Dendritic cell treated with granulocyte-macrophage colony-stimulating factor and Interleukin-4, amounts not matched to agents 40 ng/mL and 50 ng/mL, for 4 days (primary cell): ENCODE results near the gene RASSF7.
A peak's percentile ranks its signal among the peaks of the same experiment; 100 is the strongest.

ENCODE experiments used
- H3K27ac Mint-ChIP-seq: one replicate; pipeline ENCODE4 v1.8.0; 2022; ENCODE audit warnings: mild to moderate bottlenecking, mixed read lengths
- H3K27me3 Mint-ChIP-seq: one replicate; pipeline ENCODE4 v1.8.0; 2022; ENCODE audit warnings: mild to moderate bottlenecking, mixed read lengths
- H3K36me3 Mint-ChIP-seq: one replicate; pipeline ENCODE4 v1.8.0; 2022; ENCODE audit warnings: low read depth, mixed read lengths
- H3K4me1 Mint-ChIP-seq: one replicate; pipeline ENCODE4 v1.8.0; 2022; ENCODE audit warnings: low read depth, mixed read lengths
- H3K4me3 Mint-ChIP-seq: one replicate; pipeline ENCODE4 v1.8.0; 2022; ENCODE audit warnings: mild to moderate bottlenecking, moderate library complexity, mixed read lengths
- H3K9me3 Mint-ChIP-seq: one replicate; pipeline ENCODE4 v1.8.0; 2022; ENCODE audit warnings: mixed read lengths
- intact Hi-C: fragments of 100-400 bp; cut with micrococcal nuclease; formaldehyde crosslinking; loops from one replicate; pipeline ENCODE4 v1.15.0; 2022

The RASSF7 gene

DNA sequence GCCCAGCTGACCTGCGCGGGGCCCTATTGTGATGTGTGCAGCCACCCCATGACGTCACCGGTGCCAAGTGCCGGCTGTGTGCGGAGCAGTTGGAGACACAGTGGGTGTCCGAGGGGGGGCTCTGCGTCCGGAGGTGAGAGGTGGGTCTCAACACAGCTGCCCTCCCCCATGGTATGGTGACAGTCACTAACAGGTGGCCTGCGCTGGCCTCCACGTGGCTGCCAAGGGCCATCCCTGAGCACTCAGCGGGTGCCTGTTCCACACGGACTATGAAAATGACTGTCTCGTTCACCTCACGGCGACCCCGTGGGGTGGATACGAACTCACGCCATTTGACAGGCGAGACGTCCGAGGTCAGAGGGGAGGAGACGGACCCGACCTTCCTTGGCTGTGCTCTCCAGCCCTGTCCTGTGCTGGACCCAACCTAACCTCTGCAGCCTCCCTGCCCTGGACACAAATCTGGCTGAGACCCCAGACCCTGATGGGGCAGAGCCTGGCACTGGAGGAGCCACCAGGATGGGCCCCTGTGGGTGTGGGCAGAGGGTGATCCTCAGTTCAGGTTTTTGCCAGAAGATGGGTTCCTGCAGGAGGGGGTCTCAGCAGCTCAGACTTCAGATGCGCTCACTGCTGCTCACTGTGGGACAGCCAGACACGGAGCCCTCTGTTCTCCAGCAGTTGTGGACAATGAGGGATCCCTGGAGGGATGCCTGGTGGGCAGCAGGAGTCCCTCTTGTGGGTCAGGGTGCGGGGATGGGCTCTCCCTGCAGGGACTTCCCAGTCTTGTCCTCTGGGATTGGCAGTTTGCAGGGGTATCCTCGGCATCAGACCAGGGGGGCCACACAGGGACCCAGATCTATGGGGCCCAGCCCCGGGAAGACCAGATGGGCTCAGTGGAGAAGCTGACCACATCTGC lies 31.7 kb upstream of the RASSF7 start:
- H3K27me3 Mint-ChIP-seq, result peaks cover 3% of the 10 kb centered on the region

GRCh38 chr11:529728-530411 lies 30.9 kb upstream of the RASSF7 start:
- Mint-ChIP-seq H3K4me1 (peaks cover 9% of the 10 kb centered on the region), H3K27me3 (peaks cover 2% of the 10 kb centered on the region), H3K4me3 (no peak overlapping the region), H3K27ac (no peak overlapping the region), H3K36me3 (peaks cover 39% of the 10 kb centered on the region), H3K9me3 (no peaks in the 10 kb centered on the region)
- intact Hi-C loops, result no loop called here

More for the DNA sequence above, 31.7 kb upstream of the RASSF7 start:
- intact Hi-C loops, result no loop called here
- Mint-ChIP-seq H3K4me1 (peaks cover 4% of the 10 kb centered on the region), H3K4me3 (no peak overlapping the region), H3K9me3 (no peaks in the 10 kb centered on the region), H3K27ac (no peak overlapping the region), H3K36me3 (peaks cover 35% of the 10 kb centered on the region)

DNA sequence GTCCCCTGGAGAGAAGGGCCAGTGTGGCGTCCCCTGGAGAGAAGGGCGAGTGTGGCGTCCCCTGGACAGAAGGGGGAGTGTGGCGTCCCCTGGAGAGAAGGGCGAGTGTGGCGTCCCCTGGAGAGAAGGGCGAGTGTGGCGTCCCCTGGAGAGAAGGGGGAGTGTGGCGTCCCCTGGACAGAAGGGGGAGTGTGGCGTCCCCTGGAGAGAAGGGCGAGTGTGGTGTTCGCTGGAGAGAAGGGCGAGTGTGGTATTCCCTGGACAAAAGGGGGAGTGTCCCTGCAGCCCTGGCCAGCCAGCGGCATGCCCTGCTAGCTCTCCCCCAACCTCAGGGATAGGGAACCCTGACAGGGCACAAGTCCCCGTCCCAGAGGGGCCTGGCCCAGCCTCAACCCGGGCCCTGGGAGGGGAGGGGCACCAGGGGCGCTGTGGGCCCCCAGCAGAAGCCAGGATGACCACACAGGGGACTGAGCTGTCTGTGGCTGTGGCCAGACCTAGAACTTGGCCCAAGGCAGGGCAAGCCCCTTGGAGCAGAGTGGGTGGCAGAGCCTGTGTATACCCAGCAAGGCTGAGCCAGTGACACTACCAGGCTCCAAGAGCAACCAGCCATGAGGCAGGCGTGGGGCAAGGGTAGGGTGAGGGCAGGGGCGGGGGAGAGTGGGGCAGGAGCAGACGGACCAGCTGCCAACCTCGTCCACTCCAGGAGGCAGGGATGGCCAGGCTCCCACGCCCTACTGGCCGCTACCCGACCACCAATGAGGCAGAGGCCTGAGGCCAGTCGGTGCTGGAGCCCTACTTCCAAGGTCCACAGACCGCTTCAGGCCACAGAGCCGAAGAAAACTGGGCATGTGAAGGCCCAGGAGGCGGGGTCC lies 29.6 kb upstream of the RASSF7 start:
- H3K27ac Mint-ChIP-seq, result no peak overlapping the region
- intact Hi-C loops, result no loop called here

DNA sequence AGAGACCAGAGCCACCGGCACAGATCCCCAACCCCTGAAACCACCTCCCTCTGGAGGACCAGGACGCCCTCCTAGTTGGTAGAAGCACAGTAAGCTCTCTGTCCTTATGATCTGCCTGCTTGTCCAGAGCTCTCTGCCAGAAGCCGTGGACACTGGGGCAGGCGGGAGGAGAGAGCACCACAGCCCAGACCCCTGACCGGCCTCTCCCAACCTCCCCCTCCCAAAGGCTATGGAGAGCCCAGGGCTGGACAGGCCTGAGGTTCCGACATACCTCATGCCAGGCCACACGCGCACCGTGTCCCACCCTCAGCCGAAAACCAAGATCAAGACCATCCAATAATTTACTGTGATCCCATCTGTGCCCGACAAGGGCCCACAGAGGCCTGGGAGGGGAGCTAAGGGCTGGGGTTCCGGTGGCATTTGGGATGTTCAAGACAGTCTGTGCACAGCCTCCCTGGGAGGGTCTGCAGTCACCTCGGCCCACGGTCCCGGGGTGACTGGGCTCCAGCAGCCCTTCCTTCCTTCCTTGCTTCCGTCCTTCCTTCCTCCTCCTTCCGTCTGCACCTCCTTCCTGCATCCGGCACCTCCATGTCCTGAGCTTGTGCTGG lies 28.7 kb upstream of the RASSF7 start:
- no peaks in the 10 kb centered on the region for H3K9me3 Mint-ChIP-seq

More for the DNA sequence above, 29.6 kb upstream of the RASSF7 start:
- Mint-ChIP-seq H3K4me3 (no peak overlapping the region), H3K9me3 (no peaks in the 10 kb centered on the region), H3K4me1 (peaks cover 13% of the 10 kb centered on the region), H3K27me3 (peaks cover 2% of the 10 kb centered on the region), H3K36me3 (peaks cover 39% of the 10 kb centered on the region)

GRCh38 chr11:532527-532985 lies 28.2 kb upstream of the RASSF7 start:
- Mint-ChIP-seq H3K27ac (no peak overlapping the region), H3K9me3 (no peaks in the 10 kb centered on the region), H3K4me3 (no peak overlapping the region), H3K27me3 (peaks cover 7% of the 10 kb centered on the region), H3K4me1 (peaks cover 23% of the 10 kb centered on the region), H3K36me3 (peaks cover 39% of the 10 kb centered on the region)
- intact Hi-C loops, result no loop called here

More for the DNA sequence above, 28.7 kb upstream of the RASSF7 start:
- Mint-ChIP-seq H3K4me3 (no peak overlapping the region), H3K27me3 (peaks cover 2% of the 10 kb centered on the region), H3K36me3 (peaks cover 39% of the 10 kb centered on the region), H3K4me1 (peaks cover 18% of the 10 kb centered on the region), H3K27ac (no peak overlapping the region)
- intact Hi-C loops, result no loop called here

GRCh38 chr11:532986-533585 lies 27.7 kb upstream of the RASSF7 start:
- intact Hi-C loops, result no loop called here
- Mint-ChIP-seq H3K4me1 (peaks cover 28% of the 10 kb centered on the region), H3K27ac (no peak overlapping the region), H3K36me3 (peaks cover 39% of the 10 kb centered on the region), H3K27me3 (peaks cover 12% of the 10 kb centered on the region), H3K4me3 (no peak overlapping the region), H3K9me3 (no peaks in the 10 kb centered on the region)

DNA sequence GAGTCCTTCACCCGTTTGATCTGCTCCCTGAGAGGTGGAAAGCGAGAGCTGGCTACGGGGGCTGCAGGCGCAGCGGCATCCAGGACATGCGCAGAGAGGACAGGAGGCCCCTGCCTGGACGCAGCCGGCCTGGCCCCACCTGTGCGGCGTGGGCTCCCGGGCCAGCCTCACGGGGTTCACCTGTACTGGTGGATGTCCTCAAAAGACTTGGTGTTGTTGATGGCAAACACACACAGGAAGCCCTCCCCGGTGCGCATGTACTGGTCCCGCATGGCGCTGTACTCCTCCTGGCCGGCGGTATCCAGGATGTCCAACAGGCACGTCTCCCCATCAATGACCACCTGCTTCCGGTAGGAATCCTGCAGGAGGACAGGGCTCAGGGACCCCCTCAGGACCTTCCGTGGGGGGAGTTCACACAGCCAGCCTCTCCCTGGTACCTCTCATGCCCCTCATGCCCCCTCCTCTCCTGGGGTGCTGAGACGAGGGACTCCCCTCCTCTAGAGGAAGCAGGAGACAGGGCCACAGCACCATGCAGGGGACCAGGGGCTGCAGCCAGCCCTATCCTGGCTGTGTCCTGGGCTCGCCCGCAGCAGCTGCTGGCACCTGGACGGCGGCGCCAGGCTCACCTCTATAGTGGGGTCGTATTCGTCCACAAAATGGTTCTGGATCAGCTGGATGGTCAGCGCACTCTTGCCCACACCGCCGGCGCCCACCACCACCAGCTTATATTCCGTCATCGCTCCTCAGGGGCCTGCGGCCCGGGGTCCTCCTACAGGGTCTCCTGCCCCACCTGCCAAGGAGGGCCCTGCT lies 27.0 kb upstream of the RASSF7 start:
- Mint-ChIP-seq H3K27me3 (peaks cover 19% of the 10 kb centered on the region), H3K4me3 (peak overlapping the region; percentile 76), H3K4me1 (peaks cover 28% of the 10 kb centered on the region), H3K27ac (peak overlapping the region; percentile 65), H3K9me3 (no peaks in the 10 kb centered on the region), H3K36me3 (peaks cover 39% of the 10 kb centered on the region)
- intact Hi-C loops, result no loop called here

DNA sequence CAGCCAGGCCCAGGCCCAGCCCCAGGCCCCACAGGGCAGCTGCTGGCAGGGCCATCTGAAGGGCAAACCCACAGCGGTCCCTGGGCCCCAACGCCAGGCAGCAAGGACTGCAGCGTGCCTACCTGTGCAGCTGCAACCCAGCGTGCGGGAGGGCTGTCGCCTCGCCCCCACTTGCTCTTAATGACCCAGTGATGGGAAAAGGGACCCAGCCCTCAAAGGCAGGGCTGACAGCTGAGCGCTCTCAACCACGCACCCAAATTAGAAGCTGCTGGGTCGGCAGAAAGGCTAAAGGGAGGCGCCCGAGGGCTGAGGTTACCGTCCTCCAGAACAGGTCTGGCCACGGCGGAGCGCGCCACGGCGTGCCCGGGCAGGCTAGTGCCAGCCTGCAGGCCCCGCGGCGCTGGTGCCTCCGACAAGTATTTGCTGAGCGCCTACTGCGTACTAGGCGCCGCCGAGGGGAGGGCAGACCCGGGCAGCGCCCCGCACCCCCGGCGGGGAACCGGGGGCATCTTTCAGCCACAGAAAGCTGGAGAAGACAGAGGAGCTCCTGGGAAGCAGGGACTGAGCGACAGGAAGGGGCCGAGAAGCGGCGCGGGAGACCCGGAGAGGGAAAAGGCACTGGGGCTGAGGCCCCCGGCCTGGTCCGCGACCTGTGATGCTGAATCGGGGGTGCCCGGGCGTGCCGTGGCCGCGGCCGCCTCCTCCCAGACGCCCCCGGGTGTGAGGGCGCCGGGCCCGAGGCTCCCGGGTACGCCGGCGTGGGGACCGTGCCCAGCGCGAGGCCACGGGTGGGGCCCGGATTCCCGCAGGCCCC lies 26.2 kb upstream of the RASSF7 start:
- H3K9me3 Mint-ChIP-seq, result no peaks in the 10 kb centered on the region
- H3K36me3 Mint-ChIP-seq, result peaks cover 39% of the 10 kb centered on the region
- peak overlapping the region; percentile 65 for H3K27ac Mint-ChIP-seq
- H3K4me1 Mint-ChIP-seq, result peaks cover 28% of the 10 kb centered on the region
- H3K27me3 Mint-ChIP-seq, result peaks cover 26% of the 10 kb centered on the region
- intact Hi-C loops, result no loop called here
- peak overlapping the region; percentile 76 for H3K4me3 Mint-ChIP-seq

- H3K4me1 Mint-ChIP-seq, result peaks cover 28% of the 10 kb centered on the region
- H3K27ac Mint-ChIP-seq, result no peak overlapping the region
- peaks cover 31% of the 10 kb centered on the region for H3K27me3 Mint-ChIP-seq
- intact Hi-C loops, result no loop called here
- peaks cover 35% of the 10 kb centered on the region for H3K36me3 Mint-ChIP-seq
- H3K4me3 Mint-ChIP-seq, result no peak overlapping the region
- no peaks in the 10 kb centered on the region for H3K9me3 Mint-ChIP-seq
Measured at GRCh38 chr11:535210-535518, 25.6 kb upstream of the RASSF7 start.

- intact Hi-C loops, result loop anchor here (2.0 kb wide), 1 partner anchor 31 kb away; no protein-coding TSS in a partner anchor
- H3K4me1 Mint-ChIP-seq, result peaks cover 28% of the 10 kb centered on the region
- peak within 1 kb of the TSS; percentile 83 for H3K4me3 Mint-ChIP-seq
Measured at GRCh38 chr11:535519-536454, 25.0 kb upstream of the RASSF7 start, which contains the start of gene HRAS. HRAS (minus strand) TSS chr11:535576.

More at GRCh38 chr11:535519-536454, 25.0 kb upstream of the RASSF7 start, which contains the start of gene HRAS:
- H3K9me3 Mint-ChIP-seq, result no peaks in the 10 kb centered on the region
- H3K27me3 Mint-ChIP-seq, result peaks cover 35% of the 10 kb centered on the region
- H3K36me3 Mint-ChIP-seq, result peaks cover 32% of the 10 kb centered on the region
- H3K27ac Mint-ChIP-seq, result peak within 1 kb of the TSS; percentile 89
